Panc1 (cell line): ENCODE results near the gene ZNF117. TPM values are rescaled to one million over a fixed set of nuclear protein-coding genes. Genes with fewer than 3 reads are reported as not detected.
"Not testable (repeated sequence)": the region's sequence is repeated elsewhere in the genome, so short reads cannot be mapped to it uniquely, and the experiment has no call there.

Source experiments
- ATAC-seq: fragments of 200-7000 bp; cut with Tn5 transposase; 2 replicates; pipeline ENCODE4 v1.9.1; 2020; ENCODE audit warnings: mild to moderate bottlenecking, moderate library complexity
- BruUV-seq: library from RNA; stranded (reverse); fragments of 400-500 nt; replicated peaks from 2 replicates; lab custom pipeline; 2021; lab: Mats Ljungman, UMichigan
- CTCF ChIA-PET: fragments of 300-600 bp; sonication (Branson Sonifier 250); formaldehyde crosslinking; loops from one replicate; lab custom pipeline; 2022; ENCODE audit warnings: antibody characterized with exemption; lab: Charles Lee
- POLR2A ChIA-PET: fragments of 300-600 bp; sonication (Branson Sonifier 250); formaldehyde crosslinking; loops from one replicate; lab custom pipeline; 2022; ENCODE audit warnings: antibody characterized with exemption; lab: Charles Lee
- DNase-seq: peaks from one replicate; pipeline ENCODE4 v3.0.0-alpha.2; 2010; ENCODE audit warnings: low read depth, low spot score
- H3K27ac ChIP-seq: 2 replicates; pipeline ENCODE4 v1.5.1; 2011; ENCODE audit warnings: mild to moderate bottlenecking, low read length, inconsistent platforms
- H3K27me3 ChIP-seq: fragments of 200-500 bp; sonication (Bioruptor generic); 2 replicates; pipeline ENCODE4 v1.6.0; 2014; ENCODE audit warnings: low read length, inconsistent platforms; ENCODE audit not compliant: control insufficient read depth, insufficient read depth
- H3K36me3 ChIP-seq: fragments of 200-500 bp; sonication (Bioruptor generic); 2 replicates; pipeline ENCODE4 v1.5.1; 2014; ENCODE audit warnings: inconsistent platforms, mild to moderate bottlenecking, low read length, moderate library complexity; ENCODE audit not compliant: control insufficient read depth, insufficient read depth
- H3K4me1 ChIP-seq: 2 replicates; pipeline ENCODE4 v1.5.1; 2011; ENCODE audit warnings: inconsistent platforms, mild to moderate bottlenecking, low read length, moderate library complexity; ENCODE audit not compliant: control insufficient read depth, insufficient read depth
- H3K4me3 ChIP-seq, 2 experiments: 2 replicates each; pipeline ENCODE4 v1.5.1; 2011 to 2012; ENCODE audit warnings: low read depth in 2 of 2, low read length in 2 of 2, mild to moderate bottlenecking in 2 of 2, inconsistent platforms in 1 of 2, moderate library complexity in 1 of 2
- H3K9me3 ChIP-seq: fragments of 200-500 bp; sonication (Bioruptor generic); 2 replicates; pipeline ENCODE4 v1.5.1; 2014; ENCODE audit warnings: low read depth, mild to moderate bottlenecking, inconsistent platforms, low read length, moderate library complexity; ENCODE audit not compliant: control insufficient read depth, insufficient read depth
- POLR2AphosphoS5 ChIP-seq: IDR thresholded peaks from 2 replicates; pipeline ENCODE4 v1.6.1; 2012; ENCODE audit warnings: mild to moderate bottlenecking, low read depth, low read length, moderate library complexity
- SIN3A ChIP-seq: IDR thresholded peaks from 2 replicates; pipeline ENCODE4 v1.6.1; 2012; ENCODE audit warnings: low read depth, mild to moderate bottlenecking, low read length, moderate library complexity, borderline replicate concordance; ENCODE audit not compliant: insufficient read depth
- in situ Hi-C: cut with HindIII; loops from 2 replicates; pipeline ENCODE4 v1.10.0; 2016; ENCODE audit warnings: low sequenced_read_pairs, low pct_unique_long_range_greater_than_20kb
- intact Hi-C: fragments of 100-400 bp; cut with micrococcal nuclease; formaldehyde crosslinking; loops from one replicate; pipeline ENCODE4 v1.10.0; 2022; ENCODE audit not compliant: unreplicated experiment
- total RNA-seq: library from RNA; stranded (reverse); gene quantifications from one replicate; pipeline ENCODE4 v1.2.1, GENCODE V29; 2021; ENCODE audit not compliant: unreplicated experiment

ZNF117 gene
- total RNA-seq, 1 experiment from 2014 or later, result 8.0 TPM

GRCh38 chr7:65037740-65038688, 47.2 kb upstream of the ZNF117 start:
- peak overlapping the region; percentile 61 to 70 for H3K4me3 ChIP-seq
- ATAC-seq (peak; percentile 96), DNase-seq (peak; percentile 42)
- H3K27me3 ChIP-seq, result no peaks in the 10 kb centered on the region
- in situ Hi-C loops (no loop called here), intact Hi-C loops (no loop called here)
- no peak overlapping the region for H3K27ac ChIP-seq
- peaks cover 8% of the 10 kb centered on the region; the same call in 1 of the 2 replicates for H3K4me1 ChIP-seq
- POLR2A ChIA-PET, result interaction anchor here (0.6 kb wide), 1 partner anchor 440 kb away, joined by 10 read pairs; no protein-coding TSS in a partner anchor
- no TSS peak for BruUV-seq
- TF ChIP-seq SIN3A (no peak), POLR2AphosphoS5 (0 out of 2 replicates have a peak, but pooled peaks have one; percentile 22)
- H3K9me3 ChIP-seq, result no peaks in the 10 kb centered on the region
- CTCF ChIA-PET, result interaction anchor here (0.5 kb wide), 1 partner anchor 31 kb away, joined by 3 read pairs; no protein-coding TSS in a partner anchor
- H3K36me3 ChIP-seq, result no peaks in the 10 kb centered on the region

- ATAC-seq, H3K9me3 ChIP-seq, in situ Hi-C loops, POLR2A ChIA-PET, BruUV-seq, DNase-seq, H3K27me3 ChIP-seq, intact Hi-C loops, H3K27ac ChIP-seq, H3K4me3 ChIP-seq, H3K4me1 ChIP-seq, H3K36me3 ChIP-seq: not testable (repeated sequence)
- CTCF ChIA-PET, result interaction anchor here (0.6 kb wide), 1 partner anchor 474 kb away, joined by 10 read pairs; no protein-coding TSS in a partner anchor
Observed at GRCh38 chr7:65036526-65036925, 45.7 kb upstream of the ZNF117 start.

GRCh38 chr7:65035469-65035868, 44.6 kb upstream of the ZNF117 start:
- H3K4me1 ChIP-seq, H3K9me3 ChIP-seq, H3K4me3 ChIP-seq, POLR2A ChIA-PET, DNase-seq, intact Hi-C loops, H3K27me3 ChIP-seq, in situ Hi-C loops, ATAC-seq, H3K36me3 ChIP-seq, H3K27ac ChIP-seq, BruUV-seq, CTCF ChIA-PET: not testable (repeated sequence)

- H3K4me1 ChIP-seq, POLR2A ChIA-PET, H3K27ac ChIP-seq, ATAC-seq, DNase-seq, CTCF ChIA-PET, in situ Hi-C loops, H3K27me3 ChIP-seq, intact Hi-C loops, BruUV-seq, H3K9me3 ChIP-seq, H3K4me3 ChIP-seq, H3K36me3 ChIP-seq: not testable (repeated sequence)
Observed at GRCh38 chr7:65034120-65034782, 43.4 kb upstream of the ZNF117 start.

- DNase-seq, BruUV-seq, in situ Hi-C loops: not testable (repeated sequence)
Observed at GRCh38 chr7:65033391-65033790, 42.6 kb upstream of the ZNF117 start.

GRCh38 chr7:65025023-65025422, 34.2 kb upstream of the ZNF117 start:
- H3K27ac ChIP-seq, CTCF ChIA-PET, in situ Hi-C loops, H3K36me3 ChIP-seq, H3K4me1 ChIP-seq, intact Hi-C loops, H3K4me3 ChIP-seq, DNase-seq, H3K9me3 ChIP-seq, ATAC-seq, H3K27me3 ChIP-seq, POLR2A ChIA-PET, BruUV-seq: not testable (repeated sequence)

More at GRCh38 chr7:65033391-65033790, 42.6 kb upstream of the ZNF117 start:
- intact Hi-C loops, H3K9me3 ChIP-seq, ATAC-seq, CTCF ChIA-PET, H3K27me3 ChIP-seq, H3K27ac ChIP-seq, POLR2A ChIA-PET, H3K4me3 ChIP-seq, H3K4me1 ChIP-seq, H3K36me3 ChIP-seq: not testable (repeated sequence)
